SIG-M5 treated with dmso at 0.1 percent for 504 hours (cell line): ENCODE results near the gene PKIB.

Source experiments
- DNase-seq: peaks from one replicate; lab custom pipeline; 2025; ENCODE audit not compliant: unreplicated experiment; lab: John Stamatoyannopoulos, UW

PKIB gene

GRCh38 chr6:122709922-122710512 lies 99.8 kb downstream of the PKIB start:
- peak; percentile 94 for DNase-seq

- peak; percentile 11 for DNase-seq
These were observed 100.9 kb downstream of the PKIB start for GRCh38 chr6:122710908-122711635.

GRCh38 chr6:122712093-122712447 lies 101.9 kb downstream of the PKIB start:
- DNase-seq = no peak

- DNase-seq = no peak
These were observed 102.4 kb downstream of the PKIB start for GRCh38 chr6:122712448-122713137.

- DNase-seq = peak; percentile 91
These were observed 102.9 kb downstream of the PKIB start for GRCh38 chr6:122713138-122713537.

- DNase-seq = no peak
These were observed 103.9 kb downstream of the PKIB start for GRCh38 chr6:122714059-122714458.

- DNase-seq = no peak
These were observed 105.5 kb downstream of the PKIB start for GRCh38 chr6:122715725-122716124.

GRCh38 chr6:122717350-122717749 lies 107.1 kb downstream of the PKIB start:
- DNase-seq = peak; percentile 71

GRCh38 chr6:122718616-122719015 lies 108.4 kb downstream of the PKIB start:
- DNase-seq = no peak

GRCh38 chr6:122719176-122719575 lies 109.0 kb downstream of the PKIB start:
- no peak for DNase-seq

- DNase-seq = no peak
These were observed 112.5 kb downstream of the PKIB start for GRCh38 chr6:122722746-122723145.

- DNase-seq = peak; percentile 21
These were observed 116.4 kb downstream of the PKIB start for GRCh38 chr6:122726649-122727048.

GRCh38 chr6:122727244-122727643 lies 117.0 kb downstream of the PKIB start:
- no peak for DNase-seq

GRCh38 chr6:122730334-122730733 lies 120.1 kb downstream of the PKIB start:
- no peak for DNase-seq

GRCh38 chr6:122730775-122731386 lies 120.7 kb downstream of the PKIB start:
- DNase-seq = peak; percentile 62

GRCh38 chr6:122733259-122733658 lies 123.1 kb downstream of the PKIB start:
- DNase-seq = no peak

GRCh38 chr6:122734529-122735395 lies 124.6 kb downstream of the PKIB start:
- DNase-seq = no peak

GRCh38 chr6:122735582-122735981 lies 125.4 kb downstream of the PKIB start:
- DNase-seq = no peak

GRCh38 chr6:122736163-122736562 lies 126.0 kb downstream of the PKIB start:
- no peak for DNase-seq

- no peak for DNase-seq
These were observed 126.4 kb downstream of the PKIB start for GRCh38 chr6:122736616-122737015.

- no peak for DNase-seq
These were observed 129.9 kb downstream of the PKIB start for GRCh38 chr6:122740091-122740490.
